T-helper 17 cell (primary cell): ENCODE measurements around the gene HSD17B10. TPM values are rescaled to one million over a fixed set of nuclear protein-coding genes. Genes with fewer than 3 reads are reported as not detected.
"Not testable (repeated sequence)": the region's sequence is repeated elsewhere in the genome, so short reads cannot be mapped to it uniquely, and the experiment has no call there.

Experiments used
- ATAC-seq: fragments of 150-1000 bp; cut with Tn5 transposase; 2 replicates; pipeline ENCODE4 v1.10.0; 2021; ENCODE audit warnings: mild to moderate bottlenecking, moderate library complexity
- DNase-seq, 3 donors: peaks; one replicate each; pipeline versions ENCODE4 v3.0.0 to v3.0.0-alpha.2; 2020 to 2021
- H3K9me3 ChIP-seq: one replicate; pipeline ENCODE4 v1.7.0; 2013; ENCODE audit warnings: low read length, mild to moderate bottlenecking; ENCODE audit not compliant: control insufficient read depth, poor library complexity, severe bottlenecking
- H3K27ac Mint-ChIP-seq: one replicate; pipeline ENCODE4 v1.8.0; 2022; ENCODE audit warnings: mild to moderate bottlenecking, moderate library complexity, mixed read lengths
- H3K27me3 Mint-ChIP-seq: one replicate; pipeline ENCODE4 v1.8.0; 2022; ENCODE audit warnings: mixed read lengths
- H3K36me3 Mint-ChIP-seq: one replicate; pipeline ENCODE4 v1.8.0; 2022; ENCODE audit warnings: low read depth, mixed read lengths
- H3K4me1 Mint-ChIP-seq: one replicate; pipeline ENCODE4 v1.8.0; 2022; ENCODE audit warnings: mild to moderate bottlenecking, mixed read lengths
- H3K4me3 Mint-ChIP-seq: one replicate; pipeline ENCODE4 v1.8.0; 2022; ENCODE audit warnings: mild to moderate bottlenecking, moderate library complexity, mixed read lengths
- total RNA-seq, 4 donors: library from RNA in 2 of 4; stranded (reverse) in 2 of 4; gene quantifications; one replicate each; pipeline ENCODE4 v1.2.3 and lab custom pipeline; 2022 to 2026

HSD17B10 gene
- 10 to 100 TPM; 41.0 to 43.4 TPM for total RNA-seq
- 19.5 to 45.3 reads per million in 2 donors for total RNA-seq (lab: John Stamatoyannopoulos, UW)

- H3K9me3 ChIP-seq: no peaks in the 10 kb centered on the region
- peak; percentile 73 to 80 (median 80) for DNase-seq
Observed at GRCh38 chrX:53433651-53434639, at the start of gene HSD17B10. Gene HSD17B10, minus strand, starts transcription at chrX:53434370. Its CDS starts 25 bp downstream, at chrX:53434345.

GRCh38 chrX:53483416-53483815 lies 49.2 kb upstream of the HSD17B10 start:
- no peaks in the 10 kb centered on the region for H3K9me3 ChIP-seq
- DNase-seq: no peak
- Mint-ChIP-seq H3K36me3 (no peaks in the 10 kb centered on the region), H3K27ac (no peak overlapping the region), H3K27me3 (peaks cover 6% of the 10 kb centered on the region), H3K4me3 (no peak overlapping the region), H3K4me1 (no peaks in the 10 kb centered on the region)
- ATAC-seq: no peak

More at GRCh38 chrX:53433651-53434639, at the start of gene HSD17B10:
- no peaks in the 10 kb centered on the region for H3K27me3 Mint-ChIP-seq
- peak within 1 kb of the TSS; percentile 92 for H3K27ac Mint-ChIP-seq
- no peaks in the 10 kb centered on the region for H3K36me3 Mint-ChIP-seq
- peaks cover 8% of the 10 kb centered on the region for H3K4me1 Mint-ChIP-seq
- peak within 1 kb of the TSS; percentile 95 for H3K4me3 Mint-ChIP-seq
- ATAC-seq: peak; percentile 98

DNA sequence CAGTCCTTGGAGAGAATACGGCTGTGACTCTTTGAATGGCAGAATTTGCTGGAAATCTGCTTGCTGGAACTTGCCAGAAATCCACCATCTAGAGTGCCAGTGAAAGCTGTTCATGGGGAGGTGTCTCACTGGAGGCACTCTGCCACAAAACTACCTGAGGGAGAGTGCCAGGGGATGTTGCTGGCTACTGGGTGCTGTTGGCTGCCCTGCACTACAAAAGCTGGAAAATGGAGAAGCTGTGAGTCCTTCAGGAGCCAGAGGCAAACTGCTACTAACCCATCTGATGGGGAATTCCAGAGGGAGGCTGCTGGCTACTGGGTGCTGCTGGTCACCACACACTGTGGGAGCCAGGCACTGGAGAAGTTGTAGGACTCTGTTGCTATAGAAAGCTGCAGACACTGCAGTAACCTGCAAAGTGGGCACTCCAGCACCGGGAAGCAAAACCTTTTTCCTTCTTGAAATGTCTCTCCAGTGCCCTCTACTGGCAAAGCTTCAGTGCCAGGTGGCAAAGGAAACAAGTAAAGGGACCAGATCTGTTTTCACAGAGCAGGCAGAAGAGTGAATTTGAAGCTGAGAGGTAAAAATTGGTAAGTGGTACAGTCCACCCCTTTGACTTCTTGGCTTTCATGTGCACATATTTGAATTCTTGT lies 47.8 kb upstream of the HSD17B10 start:
- ATAC-seq: peak; percentile 59
- no peaks in the 10 kb centered on the region for H3K4me1 Mint-ChIP-seq
- H3K36me3 Mint-ChIP-seq: no peaks in the 10 kb centered on the region
- DNase-seq: peak in 2 of 3 donors; percentile 8 to 26
- no peak overlapping the region for H3K4me3 Mint-ChIP-seq
- no peaks in the 10 kb centered on the region for H3K9me3 ChIP-seq
- H3K27me3 Mint-ChIP-seq: peaks cover 11% of the 10 kb centered on the region
- H3K27ac Mint-ChIP-seq: no peak overlapping the region

DNA sequence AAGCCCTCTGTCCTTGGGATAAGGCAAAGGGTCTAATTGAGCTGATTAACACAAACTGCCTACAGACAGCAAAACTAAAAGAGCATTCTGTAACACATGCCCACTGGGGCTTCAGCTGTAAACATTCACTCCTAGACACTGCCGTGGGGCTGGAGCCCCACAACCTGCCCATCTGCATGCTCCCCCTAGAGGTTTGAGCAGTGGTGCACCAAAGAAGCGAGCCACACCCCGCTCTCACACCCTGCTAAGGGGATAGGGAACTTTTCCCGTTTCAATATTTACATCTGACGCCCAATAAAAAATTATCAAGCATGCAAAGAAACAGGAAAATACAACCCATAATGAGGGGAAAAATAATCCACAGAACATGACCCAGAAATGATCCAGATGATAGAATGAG lies 46.9 kb upstream of the HSD17B10 start:
- H3K4me1 Mint-ChIP-seq: no peaks in the 10 kb centered on the region
- no peak overlapping the region for H3K4me3 Mint-ChIP-seq
- no peaks in the 10 kb centered on the region for H3K36me3 Mint-ChIP-seq
- no peak overlapping the region for H3K27ac Mint-ChIP-seq
- DNase-seq (no peak), ATAC-seq (no peak)
- peaks cover 11% of the 10 kb centered on the region for H3K27me3 Mint-ChIP-seq
- H3K9me3 ChIP-seq: no peaks in the 10 kb centered on the region

GRCh38 chrX:53479301-53479700 lies 45.1 kb upstream of the HSD17B10 start:
- ATAC-seq (no peak), DNase-seq (no peak)
- Mint-ChIP-seq H3K4me3 (no peak overlapping the region), H3K27ac (no peak overlapping the region), H3K27me3 (peaks cover 11% of the 10 kb centered on the region), H3K36me3 (no peaks in the 10 kb centered on the region), H3K4me1 (no peaks in the 10 kb centered on the region)
- H3K9me3 ChIP-seq: no peaks in the 10 kb centered on the region

DNA sequence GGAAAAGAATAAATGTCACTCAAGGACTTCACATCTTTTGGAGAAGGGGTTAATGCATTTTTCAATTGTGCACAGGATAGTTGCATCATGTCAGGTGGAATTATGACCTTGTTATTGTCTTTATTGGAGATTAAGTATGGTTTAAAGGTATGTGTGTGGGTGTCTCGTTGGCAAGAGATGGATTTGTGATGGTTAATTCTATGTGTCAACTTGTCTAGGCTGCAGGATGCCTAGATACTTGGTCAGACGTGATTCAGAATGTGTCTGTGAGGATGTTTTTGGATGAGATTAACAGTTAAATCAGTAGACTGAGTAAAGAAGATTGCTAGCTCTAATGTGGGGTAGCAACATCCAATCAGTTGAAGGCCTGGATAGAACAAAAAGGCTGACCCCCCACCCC lies 42.2 kb upstream of the HSD17B10 start:
- H3K36me3 Mint-ChIP-seq: peaks cover 2% of the 10 kb centered on the region
- DNase-seq: no peak

DNA sequence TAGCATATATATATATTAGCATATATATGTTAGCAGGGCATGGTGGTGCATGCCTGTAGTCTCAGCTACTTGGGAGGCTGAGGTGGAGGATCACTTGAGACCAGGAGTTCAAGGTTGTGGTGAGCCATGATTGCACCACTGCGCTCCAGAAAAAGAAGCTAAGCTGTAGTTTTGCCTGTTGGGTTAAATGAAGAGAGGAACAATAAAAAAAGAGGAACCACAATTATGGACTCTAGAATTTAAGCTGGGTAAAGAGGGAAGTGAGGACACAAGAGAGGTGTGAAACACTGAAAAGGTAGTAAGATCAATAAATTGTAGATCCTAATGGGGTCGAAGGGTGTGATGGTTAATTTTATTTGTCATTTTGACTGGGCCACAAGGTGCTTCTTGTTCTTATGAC lies 40.5 kb upstream of the HSD17B10 start:
- ATAC-seq: no peak
- Mint-ChIP-seq H3K4me3 (no peak overlapping the region), H3K36me3 (peaks cover 2% of the 10 kb centered on the region)

More for the DNA sequence above, 42.2 kb upstream of the HSD17B10 start:
- no peak overlapping the region for H3K27ac Mint-ChIP-seq
- H3K27me3 Mint-ChIP-seq: peaks cover 31% of the 10 kb centered on the region
- no peaks in the 10 kb centered on the region for H3K9me3 ChIP-seq
- H3K4me1 Mint-ChIP-seq: peaks cover 3% of the 10 kb centered on the region
- H3K4me3 Mint-ChIP-seq: no peak overlapping the region
- ATAC-seq: no peak

GRCh38 chrX:53471346-53471745 lies 37.2 kb upstream of the HSD17B10 start:
- H3K36me3 Mint-ChIP-seq: peaks cover 2% of the 10 kb centered on the region
- peaks cover 3% of the 10 kb centered on the region for H3K4me1 Mint-ChIP-seq
- no peak for ATAC-seq

More for the DNA sequence above, 40.5 kb upstream of the HSD17B10 start:
- H3K9me3 ChIP-seq: no peaks in the 10 kb centered on the region
- Mint-ChIP-seq H3K4me1 (peaks cover 3% of the 10 kb centered on the region), H3K27ac (no peak overlapping the region), H3K27me3 (peaks cover 34% of the 10 kb centered on the region)
- no peak for DNase-seq

DNA sequence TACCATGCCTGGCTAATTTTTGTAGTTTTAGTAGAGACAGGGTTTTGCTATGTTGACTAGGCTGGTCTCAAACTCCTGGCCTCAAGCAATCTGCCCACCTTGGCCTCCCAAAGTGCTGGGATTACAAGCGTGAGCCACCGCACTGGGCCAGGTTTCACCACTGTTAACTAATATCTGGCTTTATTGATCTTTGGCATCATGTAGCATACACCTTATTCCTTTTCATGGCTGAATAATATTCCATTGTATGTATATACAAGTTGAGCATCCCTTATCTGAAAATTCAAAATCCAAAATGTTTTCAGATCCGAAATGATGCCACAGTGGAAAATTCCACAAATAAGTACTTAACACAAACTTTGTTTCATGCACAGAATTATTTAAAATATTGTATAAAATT lies 34.5 kb upstream of the HSD17B10 start:
- DNase-seq, H3K4me3 Mint-ChIP-seq, H3K4me1 Mint-ChIP-seq, H3K36me3 Mint-ChIP-seq, ATAC-seq, H3K27ac Mint-ChIP-seq, H3K9me3 ChIP-seq: not testable (repeated sequence)
- peaks cover 28% of the 10 kb centered on the region for H3K27me3 Mint-ChIP-seq

More at GRCh38 chrX:53471346-53471745, 37.2 kb upstream of the HSD17B10 start:
- peaks cover 29% of the 10 kb centered on the region for H3K27me3 Mint-ChIP-seq
- no peak overlapping the region for H3K27ac Mint-ChIP-seq
- no peaks in the 10 kb centered on the region for H3K9me3 ChIP-seq
- no peak for DNase-seq
- no peak overlapping the region for H3K4me3 Mint-ChIP-seq

- DNase-seq (no peak), ATAC-seq (no peak)
- H3K9me3 ChIP-seq: no peaks in the 10 kb centered on the region
- H3K27ac Mint-ChIP-seq: no peak overlapping the region
- H3K4me3 Mint-ChIP-seq: no peak overlapping the region
- no peaks in the 10 kb centered on the region for H3K27me3 Mint-ChIP-seq
- H3K36me3 Mint-ChIP-seq: no peaks in the 10 kb centered on the region
- no peaks in the 10 kb centered on the region for H3K4me1 Mint-ChIP-seq
Observed at GRCh38 chrX:53458082-53458481, 23.9 kb upstream of the HSD17B10 start.

DNA sequence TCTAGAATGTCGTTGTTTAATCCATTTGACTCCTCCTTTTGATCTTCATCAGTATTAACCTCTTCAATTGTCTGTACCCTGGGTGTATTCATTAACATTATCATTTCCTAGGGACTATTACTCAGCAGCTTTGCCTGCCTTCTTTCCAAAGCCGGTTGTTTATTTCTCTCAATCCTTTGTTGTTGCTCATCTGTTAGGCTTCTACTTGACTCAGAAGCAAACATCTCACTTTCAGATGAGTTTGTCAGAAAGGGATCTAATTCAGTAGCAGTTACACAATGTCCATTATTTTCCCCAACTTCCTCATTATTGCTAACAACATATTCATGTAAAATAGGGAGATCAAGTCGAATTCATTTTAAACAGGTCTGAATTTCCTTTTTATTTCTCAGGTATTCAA lies 22.1 kb upstream of the HSD17B10 start:
- H3K9me3 ChIP-seq: no peaks in the 10 kb centered on the region
- Mint-ChIP-seq H3K4me3 (no peak overlapping the region), H3K27ac (no peak overlapping the region), H3K36me3 (no peaks in the 10 kb centered on the region), H3K27me3 (no peaks in the 10 kb centered on the region), H3K4me1 (no peaks in the 10 kb centered on the region)
- DNase-seq (no peak), ATAC-seq (no peak)

DNA sequence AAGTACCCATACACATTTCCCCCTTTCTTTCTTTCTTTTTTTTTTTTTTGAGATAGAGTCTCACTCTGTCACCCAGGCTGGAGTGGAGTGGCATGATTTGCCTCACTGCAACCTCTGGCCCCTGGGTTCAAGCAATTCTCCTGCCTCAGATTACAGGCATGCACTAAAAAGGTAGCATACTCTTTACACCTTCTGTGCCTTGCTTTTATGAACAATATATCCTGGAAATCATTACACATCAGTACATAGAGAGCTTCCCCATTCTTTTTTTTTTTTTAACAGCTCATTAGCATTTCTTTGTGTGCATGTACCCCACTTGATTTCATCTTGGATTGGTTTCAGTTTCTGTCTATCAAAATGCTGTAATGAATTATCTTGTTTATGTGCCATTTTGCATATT lies 18.6 kb upstream of the HSD17B10 start:
- DNase-seq (no peak), ATAC-seq (no peak)
- Mint-ChIP-seq H3K4me3 (no peak overlapping the region), H3K27ac (no peak overlapping the region), H3K27me3 (no peaks in the 10 kb centered on the region), H3K4me1 (no peaks in the 10 kb centered on the region), H3K36me3 (no peaks in the 10 kb centered on the region)
- H3K9me3 ChIP-seq: no peaks in the 10 kb centered on the region

GRCh38 chrX:53449632-53450031 lies 15.5 kb upstream of the HSD17B10 start:
- ATAC-seq (no peak), DNase-seq (no peak)
- no peaks in the 10 kb centered on the region for H3K9me3 ChIP-seq
- Mint-ChIP-seq H3K27ac (no peak overlapping the region), H3K4me1 (peaks cover 4% of the 10 kb centered on the region), H3K27me3 (no peaks in the 10 kb centered on the region), H3K4me3 (no peak overlapping the region), H3K36me3 (peaks cover 2% of the 10 kb centered on the region)
